ENCODE measurements around the gene PPT1.
A peak's percentile ranks its signal among the peaks of the same experiment; 100 is the strongest.

Gene PPT1

DNA sequence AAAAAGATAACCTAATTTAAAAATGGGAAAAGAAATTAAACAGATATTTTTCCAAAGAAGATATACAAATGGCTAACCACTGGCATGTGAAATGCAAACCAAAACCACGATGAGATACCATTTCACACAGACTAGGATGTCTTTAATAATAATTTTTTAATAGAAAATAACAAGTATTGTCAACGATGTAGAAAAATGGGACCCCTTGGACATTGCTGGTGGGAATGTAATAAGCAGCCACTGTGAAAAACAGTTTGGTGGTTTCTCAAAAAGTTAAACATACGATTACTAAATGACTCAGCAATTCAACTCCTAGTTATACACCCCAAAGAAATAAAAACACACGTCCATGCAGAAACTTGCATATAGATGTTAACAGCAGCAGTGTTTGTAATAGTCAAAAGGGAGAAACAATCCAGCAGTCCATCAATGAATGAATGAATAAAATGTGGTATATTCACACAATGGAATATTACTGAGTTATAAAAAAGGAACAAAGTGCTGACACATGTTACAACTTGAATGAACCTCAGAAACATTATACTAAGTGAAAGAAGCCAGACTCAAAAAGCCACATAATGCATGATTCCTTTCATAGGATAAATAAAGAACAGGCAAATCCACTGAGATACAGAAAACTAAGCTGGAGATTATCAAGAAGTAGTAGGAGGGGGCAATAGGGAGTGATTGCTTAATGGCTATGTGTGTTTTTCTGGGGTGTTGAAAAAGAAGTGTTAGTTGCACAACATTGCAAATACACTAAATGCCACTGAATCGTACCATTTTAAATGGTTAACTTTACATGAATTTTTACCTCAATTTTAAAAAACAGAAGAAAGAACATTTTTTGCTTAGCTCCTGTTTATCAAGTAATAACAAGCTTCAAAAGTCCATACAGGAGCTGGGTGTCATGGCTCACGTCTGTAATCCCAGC lies 4.1 kb downstream of the PPT1 start:
- DNase-seq (ENCODE audit: low spot score), result no peak

DNA sequence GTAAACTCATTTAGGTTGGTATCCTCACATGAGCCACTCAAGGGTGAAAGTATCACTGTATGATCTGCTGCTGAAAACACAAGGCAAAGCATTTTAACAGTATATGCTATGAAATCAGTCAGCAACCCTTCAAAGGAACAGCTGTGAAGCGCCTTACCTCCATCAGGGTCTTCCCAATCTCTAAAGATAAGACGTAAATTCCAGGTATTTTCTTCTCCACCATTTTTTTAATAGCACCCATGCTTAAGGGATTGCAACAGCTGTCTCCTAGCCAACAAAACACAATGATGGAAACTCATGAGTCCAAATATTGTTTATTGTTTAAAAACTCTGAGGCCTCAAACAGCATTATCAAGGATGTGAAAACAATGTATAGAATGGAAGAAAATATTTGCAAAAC lies 4.8 kb downstream of the PPT1 start:
- DNase-seq (ENCODE audit: low spot score), result no peak

DNA sequence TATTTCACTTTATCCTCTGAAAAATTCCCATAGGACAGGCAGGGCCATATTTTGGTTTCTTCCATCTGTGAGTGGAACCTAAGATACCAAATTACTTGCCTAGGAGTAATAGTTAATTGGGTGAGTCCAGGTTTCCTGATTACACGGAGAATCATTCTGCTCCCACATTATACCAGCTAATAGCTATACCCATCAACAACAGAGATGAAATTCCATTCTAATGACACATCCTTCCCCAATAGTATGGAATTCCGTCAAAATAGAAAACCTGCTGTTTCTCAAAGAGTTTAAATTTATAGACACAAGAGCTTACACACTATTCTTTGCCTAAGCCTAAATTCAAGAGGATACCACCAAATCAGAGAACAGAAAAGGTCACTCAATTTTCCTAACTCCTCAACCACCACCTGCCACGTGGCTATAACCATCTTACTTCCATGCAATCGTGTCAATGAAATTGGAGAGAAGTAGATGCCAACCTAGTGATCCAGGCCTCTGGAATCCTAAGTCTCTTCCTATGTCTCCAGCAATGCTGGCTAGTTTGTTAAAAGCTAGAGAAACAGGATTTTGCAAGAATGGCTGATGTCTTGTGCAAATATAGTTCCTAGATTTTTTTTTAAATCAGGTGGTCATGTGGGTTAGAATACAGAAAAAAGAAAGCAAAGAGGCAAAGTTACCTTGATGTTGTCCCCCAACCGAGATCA lies 6.2 kb downstream of the PPT1 start:
- DNase-seq (ENCODE audit: low spot score), result no peak

DNA sequence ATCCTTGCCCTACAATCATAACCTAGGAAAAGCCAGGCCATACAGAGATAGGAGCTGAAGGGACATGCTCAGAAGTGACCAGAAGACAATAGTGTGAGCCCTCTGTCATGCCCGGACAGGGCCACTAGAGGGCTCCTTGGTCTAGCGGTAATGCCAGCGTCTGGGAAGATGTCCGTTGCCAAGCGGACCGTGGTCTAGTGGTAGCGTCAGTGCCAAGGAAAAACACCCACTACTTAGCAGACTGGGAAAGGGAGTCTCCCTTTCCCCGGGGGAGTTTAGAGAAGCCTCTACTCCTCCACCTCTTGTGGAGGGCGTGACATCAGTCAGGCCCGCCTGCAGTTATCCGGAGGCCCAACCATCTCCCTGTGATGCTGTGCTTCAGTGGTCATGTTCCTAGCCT lies 12.3 kb downstream of the PPT1 start:
- peak; percentile 43 for DNase-seq (ENCODE audit: low spot score)

DNA sequence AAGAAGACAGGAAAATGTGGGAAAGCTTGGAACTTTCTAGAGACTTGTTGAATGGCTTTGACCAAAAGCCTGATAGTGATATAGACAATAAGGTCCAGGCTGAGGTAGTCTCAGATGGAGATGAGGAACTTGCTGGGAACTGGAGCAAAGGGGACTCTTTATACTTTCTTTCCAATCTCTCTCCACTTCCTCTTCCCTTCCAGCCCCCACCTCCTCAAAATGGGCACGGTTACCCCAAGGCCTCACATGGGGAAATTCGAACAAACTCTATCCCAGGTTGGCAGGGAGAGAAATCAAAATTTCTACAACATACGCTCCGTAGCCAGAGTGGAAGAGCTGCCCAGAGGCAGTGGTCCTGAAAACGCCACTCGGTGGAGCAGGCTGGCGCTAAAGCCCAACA lies 15.2 kb downstream of the PPT1 start:
- DNase-seq (ENCODE audit: low spot score), result no peak

DNA sequence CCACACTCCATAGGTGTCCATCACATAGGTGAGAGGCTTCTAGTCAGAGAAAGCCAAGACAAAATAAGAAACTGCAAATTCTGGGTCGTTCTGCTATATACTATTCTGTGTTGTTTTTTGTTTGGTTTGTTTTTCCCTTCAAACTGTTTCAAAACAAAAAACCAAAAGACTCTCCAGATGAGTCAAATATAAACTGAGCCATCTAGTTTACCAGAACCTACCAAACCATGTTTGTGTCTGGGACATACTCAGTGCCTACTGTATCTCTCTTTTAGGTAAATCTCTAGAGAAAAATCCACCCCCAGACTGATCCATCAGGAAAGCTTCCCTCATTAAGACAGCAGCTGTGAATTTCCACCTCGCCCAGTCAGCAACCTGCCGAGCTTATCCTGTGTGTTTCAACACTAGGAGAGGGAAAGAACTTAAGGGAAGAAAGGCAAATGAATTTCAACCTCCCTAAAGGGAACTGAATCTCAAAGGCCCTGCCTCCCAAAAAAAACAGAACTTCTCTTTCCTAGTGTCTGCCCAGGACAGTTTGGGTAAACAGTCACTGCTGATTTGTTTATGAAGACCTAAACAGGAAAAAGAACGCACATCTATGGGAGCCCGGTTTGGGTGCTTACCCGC lies 17.2 kb downstream of the PPT1 start:
- no peak for DNase-seq (ENCODE audit: low spot score)

DNA sequence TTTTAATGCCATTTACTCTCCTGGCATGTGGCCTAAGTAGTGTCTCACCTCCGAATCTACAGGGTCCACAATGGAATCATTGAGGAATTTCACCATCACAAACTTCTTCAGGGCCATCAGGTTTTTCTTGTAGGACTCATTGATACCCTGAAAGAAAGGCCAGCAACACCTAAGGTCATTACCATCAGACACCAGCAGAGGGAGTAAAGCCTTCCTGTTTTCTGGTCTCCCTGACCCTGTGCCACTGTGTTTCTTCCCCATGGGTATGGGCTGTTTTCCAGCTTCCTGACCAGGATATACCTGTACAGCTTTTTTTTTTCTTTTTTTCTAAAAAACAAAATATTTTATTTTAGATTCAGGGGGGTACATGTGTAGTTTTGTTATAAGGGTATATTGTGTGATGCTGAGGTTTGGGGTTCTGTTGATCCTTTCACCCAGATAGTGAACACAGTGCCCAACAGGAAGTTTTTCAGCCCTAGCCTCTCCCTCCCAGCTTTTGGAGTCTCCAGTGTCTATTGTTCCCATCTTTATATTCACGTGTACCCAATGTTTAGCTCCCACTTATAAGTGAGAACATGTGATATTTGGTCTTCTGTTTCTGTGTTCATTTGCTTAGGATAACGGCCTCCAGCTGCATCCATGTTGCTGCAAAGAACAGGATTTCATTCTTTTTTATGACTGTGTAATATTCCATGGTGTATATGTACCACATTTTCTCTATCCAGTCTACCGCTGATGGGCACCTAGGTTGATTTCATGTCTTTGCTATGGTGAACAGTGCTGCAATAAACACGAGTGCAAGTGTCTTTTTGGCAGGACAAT lies 18.3 kb downstream of the PPT1 start:
- DNase-seq (ENCODE audit: low spot score), result peak; percentile 69

DNA sequence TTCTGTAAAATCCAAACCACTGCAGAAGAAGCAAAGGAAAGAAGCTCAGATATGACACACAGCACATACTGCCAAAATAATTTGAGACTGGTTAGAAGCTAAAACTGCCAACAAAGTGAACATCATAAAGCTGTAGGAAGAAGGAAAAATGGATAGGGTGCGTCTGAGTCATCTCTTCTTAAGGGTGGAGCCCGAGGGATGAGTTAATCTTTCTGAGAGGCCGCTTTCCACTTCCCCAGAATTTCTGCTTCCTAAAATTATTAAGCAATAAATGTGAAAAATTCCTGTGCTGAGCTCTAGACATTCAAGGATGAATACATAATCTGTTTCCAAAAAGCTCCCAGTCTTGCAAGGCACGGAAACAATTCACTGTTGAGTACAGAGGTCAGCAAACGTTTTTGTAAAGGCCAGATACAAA lies 20.1 kb downstream of the PPT1 start:
- no peak for DNase-seq (ENCODE audit: low spot score)

DNA sequence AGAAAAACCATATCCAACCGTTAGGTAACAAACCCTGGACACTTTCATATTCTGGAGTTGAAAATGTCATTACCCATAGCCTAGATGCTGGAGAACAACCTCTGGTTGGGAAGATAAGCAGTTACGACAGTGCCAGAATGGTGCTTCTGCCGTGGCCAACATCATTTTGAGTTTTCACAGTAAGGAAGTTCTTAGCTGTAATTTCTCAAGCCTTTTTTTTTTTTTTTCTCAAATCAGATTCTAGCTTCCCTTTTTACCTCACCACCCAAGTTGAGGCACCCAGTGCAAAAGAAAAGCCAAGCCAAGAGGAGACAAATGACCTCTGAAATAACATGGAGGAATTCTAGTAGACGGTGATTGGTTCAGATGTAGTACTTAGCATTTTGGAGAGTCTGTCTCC lies 21.8 kb downstream of the PPT1 start:
- DNase-seq (ENCODE audit: low spot score), result no peak

DNA sequence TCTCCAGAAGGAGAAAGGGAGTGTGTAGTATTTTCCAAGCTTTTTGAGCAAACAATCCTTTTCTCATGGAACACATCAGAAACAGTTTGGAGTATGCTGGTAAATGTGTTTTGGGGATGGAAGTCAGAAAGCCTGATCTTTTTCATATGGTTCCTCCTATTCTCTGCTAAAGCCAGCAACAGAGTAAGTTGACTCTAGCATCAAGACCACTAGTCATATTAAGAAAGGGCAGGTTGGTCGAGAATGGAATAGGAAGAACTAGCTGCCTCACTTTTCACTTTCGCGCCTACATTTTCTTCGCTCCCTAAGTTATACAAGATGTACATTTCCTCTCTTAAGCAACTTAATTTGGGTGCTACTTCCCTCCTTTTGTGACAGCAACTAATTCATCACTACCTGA lies 24.0 kb downstream of the PPT1 start:
- DNase-seq (ENCODE audit: low spot score), result no peak

DNA sequence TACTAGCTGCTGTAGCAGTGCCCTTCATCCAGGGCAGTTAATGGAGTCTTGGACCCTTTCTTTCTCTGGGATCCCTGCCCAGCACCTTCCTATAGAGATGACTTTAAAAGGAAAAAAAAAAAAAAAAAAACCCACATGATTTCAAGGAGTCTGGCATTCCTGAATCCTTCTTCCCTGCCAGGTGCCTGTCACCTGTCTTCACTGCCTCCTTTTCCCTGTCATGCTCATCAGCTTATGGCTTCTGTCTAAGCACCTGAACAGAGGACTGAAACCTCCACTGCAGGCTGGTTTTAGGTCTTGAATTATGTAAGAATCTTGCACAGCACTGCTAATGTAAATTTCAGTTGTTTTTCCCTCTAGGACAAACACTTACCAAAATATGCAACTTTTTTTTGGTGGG lies 24.9 kb downstream of the PPT1 start:
- DNase-seq (ENCODE audit: low spot score), result no peak

DNA sequence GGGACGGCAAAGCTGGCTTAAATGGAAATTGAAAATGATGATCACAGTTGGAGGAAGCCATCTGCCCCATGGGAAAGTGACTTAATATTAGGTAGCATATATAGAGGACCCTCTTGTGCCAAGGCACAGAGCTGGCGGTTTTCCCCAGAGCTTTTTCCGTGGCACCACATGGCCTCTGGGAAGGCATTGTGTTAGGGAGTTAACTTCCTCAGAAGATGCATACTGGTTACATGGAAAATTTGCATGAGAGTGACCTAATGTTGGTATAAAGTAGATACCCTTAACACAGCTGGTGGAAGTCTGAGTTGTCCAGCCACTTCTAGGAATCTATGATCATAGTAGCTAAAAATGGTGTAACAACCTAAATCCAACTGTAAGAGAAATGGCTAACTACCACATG lies 29.2 kb downstream of the PPT1 start:
- no peak for DNase-seq (ENCODE audit: low spot score)

DNA sequence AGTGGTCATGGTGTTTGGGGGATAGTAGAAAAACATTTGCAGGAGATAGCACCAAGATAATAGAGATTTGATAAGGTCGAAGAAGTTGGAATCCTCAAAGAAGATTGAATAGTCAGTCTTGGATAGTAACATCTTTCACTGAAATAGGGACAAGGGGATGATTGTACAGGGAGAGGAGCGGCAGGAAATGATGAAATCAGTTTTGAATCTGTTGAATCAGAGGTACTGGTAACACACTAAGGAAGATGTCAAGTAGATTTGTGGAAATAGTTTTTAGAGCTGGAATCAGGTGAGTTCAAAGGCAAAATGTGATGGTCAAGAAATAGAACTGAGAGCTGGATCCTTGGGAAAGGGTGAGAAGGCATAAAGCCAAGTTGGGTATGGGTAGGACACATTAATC lies 30.0 kb downstream of the PPT1 start:
- no peak for DNase-seq (ENCODE audit: low spot score)

DNA sequence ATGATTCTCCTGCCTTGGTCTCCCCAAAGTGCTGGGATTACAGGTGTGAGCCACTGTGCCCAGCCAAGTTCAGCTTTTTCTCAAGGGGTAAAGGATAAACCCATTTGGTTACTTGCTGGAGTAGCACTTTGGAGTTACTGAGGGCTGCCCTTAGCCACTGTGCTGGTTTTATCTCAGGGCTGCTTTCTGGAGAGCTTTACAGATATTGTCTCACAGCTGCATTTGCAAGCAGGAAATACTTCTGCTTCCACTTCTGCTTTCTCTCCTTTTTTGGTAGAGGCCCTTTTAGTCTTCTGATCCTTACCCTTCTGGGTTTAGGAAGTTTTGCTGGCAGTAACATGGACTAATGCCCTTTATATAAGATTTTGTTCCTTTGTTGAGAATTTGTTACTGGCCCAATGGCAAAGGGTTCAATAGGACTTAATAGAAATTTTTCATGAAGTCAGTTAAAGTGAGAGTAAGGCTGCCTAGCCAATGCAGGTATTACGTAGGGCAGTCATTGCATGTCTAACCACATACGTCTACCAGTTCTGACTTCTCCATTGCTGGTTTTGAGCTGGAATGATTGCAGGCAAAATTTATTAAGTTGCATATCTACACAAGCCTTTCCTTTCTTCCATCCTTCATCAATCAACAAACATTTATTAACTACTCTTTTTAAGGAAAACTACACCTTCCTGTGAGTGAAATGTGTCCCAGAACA lies 32.1 kb downstream of the PPT1 start:
- no peak for DNase-seq (ENCODE audit: low spot score)

DNA sequence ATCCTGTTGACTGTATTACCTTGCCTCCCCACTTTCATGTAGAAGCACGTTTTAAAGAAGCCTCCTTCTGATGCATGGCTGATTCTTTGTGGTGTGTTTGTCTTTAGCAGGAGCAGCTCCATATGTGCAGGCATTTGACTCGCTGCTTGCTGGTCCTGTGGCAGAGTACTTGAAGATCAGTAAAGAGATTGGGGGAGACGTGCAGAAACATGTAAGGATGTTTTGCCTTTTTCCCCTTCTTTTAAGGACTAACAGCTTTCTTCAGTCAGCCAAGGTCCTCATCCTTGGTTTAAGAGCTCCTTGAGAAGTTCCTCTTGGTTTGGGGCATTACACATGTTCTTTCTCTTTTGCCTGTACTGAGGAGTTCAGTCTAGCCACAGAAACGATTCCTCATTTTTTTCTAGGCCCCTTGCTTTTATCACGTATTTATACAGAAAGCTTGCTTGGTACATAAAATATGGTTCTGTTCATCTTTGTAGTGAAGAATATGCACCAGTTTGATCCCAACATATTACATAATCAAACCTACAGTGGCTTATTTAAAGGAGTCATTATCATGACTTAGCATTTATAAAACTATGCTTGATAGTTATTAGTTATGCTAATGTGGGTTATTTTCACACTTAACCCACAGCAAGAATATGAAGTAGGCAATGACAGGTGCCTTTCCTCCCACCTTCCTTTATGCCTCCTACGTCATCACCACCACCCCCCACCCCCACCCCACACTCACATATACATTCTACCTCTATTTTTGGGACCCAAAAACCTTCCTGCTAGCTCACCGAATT lies 36.9 kb downstream of the PPT1 start:
- DNase-seq (ENCODE audit: low spot score), result peak; percentile 25

DNA sequence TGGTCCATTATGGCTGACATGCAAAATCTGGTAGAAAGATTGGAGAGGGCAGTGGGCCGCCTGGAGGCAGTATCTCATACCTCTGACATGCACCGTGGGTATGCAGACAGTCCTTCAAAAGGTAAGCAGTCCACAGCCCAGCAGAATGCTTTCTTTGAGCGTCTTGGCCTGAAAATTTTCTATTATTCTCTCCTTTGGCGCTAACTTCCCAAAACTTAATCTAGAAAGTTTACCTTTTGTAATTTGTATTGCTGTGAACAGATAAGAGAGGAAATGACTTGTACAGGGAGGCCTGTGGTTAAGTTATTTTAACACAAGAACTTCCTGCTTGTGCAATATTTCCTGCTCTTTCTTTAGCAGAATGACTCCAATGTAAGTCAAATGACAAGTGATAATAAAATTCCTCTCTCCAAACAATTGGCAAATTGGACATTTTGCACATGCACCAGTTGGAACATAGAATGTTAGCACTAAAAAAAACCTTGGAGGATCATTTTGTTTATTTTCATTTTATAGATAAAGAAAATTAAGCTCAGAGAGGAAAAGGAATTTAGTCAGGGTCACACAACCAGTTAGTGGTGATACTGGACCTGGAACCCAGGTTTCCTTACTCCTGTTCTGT lies 37.6 kb downstream of the PPT1 start:
- no peak for DNase-seq (ENCODE audit: low spot score)

DNA sequence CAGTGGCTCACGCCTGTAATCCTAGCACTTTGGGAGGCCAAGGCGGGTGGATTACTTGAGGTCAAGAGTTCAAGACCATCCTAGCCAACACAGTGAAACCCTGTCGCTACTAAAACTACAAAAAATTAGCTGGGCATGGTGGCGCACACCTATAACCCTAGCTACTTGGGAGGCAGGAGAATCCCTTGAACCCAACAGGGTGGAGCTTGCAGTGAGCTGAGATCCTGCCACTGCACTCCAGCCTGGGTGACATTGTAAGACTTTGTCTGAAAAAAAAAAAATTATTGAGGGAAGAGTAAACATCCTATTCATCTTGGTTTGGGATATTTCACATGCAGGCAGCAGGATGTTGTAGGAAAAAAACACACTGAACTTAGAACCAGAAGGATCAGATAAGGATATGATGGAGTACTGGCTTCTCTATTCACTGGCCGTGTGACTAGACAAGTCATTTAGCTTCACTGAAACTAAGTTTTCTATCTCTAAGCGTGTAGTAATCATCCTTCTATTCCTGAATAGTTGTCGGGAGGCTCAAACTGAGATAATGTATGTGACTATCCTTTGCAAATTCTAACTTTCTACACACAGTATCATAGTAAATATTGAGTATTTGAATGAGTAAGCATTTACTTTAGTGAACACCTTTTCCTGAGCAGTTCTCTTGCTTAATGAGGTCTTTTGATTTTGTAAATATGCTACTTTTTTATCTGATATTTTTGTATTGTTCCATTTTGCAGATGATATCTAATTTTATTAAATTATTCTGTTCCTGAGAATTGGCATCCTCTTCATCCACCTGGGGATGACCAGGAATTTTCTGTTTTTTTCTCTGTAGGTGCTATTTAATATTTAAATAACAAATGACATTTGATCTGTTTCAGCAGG lies 38.4 kb downstream of the PPT1 start:
- DNase-seq (ENCODE audit: low spot score), result peak; percentile 23

DNA sequence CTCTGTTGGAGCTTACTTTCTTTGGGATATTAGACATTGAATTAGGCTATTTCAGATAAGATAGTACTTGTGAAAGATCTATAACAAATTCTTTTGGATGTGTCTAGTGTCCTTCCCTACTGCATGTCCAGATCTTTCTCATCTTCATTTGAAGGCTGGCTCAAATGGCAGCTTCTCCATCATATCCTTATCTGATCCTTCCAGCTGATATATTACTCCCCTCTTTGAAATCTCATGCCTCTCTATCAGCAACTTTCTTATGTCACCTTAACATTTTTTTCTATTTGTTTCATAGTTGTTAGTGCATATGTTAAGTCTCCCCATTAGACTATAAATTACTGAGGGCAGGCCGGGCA lies 39.0 kb downstream of the PPT1 start:
- no peak for DNase-seq (ENCODE audit: low spot score)

DNA sequence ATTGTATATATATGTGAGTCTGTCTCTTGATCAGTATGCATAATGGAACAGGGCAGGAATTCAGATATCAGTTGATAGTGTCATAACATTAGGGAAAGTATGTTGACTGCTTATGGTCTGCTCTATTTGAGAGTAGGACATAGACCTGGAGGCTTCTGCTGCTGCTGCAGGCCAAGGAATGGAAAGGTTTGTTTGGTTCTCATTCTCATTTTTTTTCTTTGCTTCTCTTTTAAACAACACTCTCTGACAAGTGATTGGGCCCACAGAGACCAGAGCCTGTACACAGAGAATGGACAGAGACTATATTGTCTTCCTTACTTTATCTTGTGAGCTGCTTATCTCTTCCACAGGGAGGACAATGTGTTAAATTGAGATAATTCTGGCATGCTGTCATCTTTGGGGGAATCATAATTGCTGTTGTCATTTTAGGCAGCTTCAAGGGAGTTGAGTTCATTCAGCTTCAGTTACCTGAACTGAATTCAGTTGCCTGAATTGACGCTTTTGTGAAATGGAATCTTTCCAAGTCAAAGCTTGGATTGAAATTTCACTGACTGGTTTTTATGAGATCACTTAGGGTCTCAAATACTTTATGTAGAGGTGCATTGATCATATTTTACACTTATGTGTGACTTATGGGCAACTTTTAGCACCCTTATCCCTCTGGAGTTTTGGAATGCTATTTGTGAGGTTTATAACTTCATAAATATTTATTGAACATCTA lies 39.6 kb downstream of the PPT1 start:
- no peak for DNase-seq (ENCODE audit: low spot score)

All from hematopoietic multipotent progenitor cell treated with erythropoietin and hydrocortisone succinate and interleukin-3 and kit ligand, for 15 days (in vitro differentiated cells).